Activated CD8-positive, alpha-beta memory T cell treated with anti-CD3 and anti-CD28 coated beads, Interleukin-2, amount 50 U/mL, for 1 hour (primary cell): ENCODE results near the gene GLT8D2.

Experiments
- DNase-seq: peaks from one replicate; pipeline ENCODE4 v3.0.0-alpha.2; 2020; ENCODE audit errors: extremely low read depth

Gene GLT8D2, protein sequence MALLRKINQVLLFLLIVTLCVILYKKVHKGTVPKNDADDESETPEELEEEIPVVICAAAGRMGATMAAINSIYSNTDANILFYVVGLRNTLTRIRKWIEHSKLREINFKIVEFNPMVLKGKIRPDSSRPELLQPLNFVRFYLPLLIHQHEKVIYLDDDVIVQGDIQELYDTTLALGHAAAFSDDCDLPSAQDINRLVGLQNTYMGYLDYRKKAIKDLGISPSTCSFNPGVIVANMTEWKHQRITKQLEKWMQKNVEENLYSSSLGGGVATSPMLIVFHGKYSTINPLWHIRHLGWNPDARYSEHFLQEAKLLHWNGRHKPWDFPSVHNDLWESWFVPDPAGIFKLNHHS

DNA sequence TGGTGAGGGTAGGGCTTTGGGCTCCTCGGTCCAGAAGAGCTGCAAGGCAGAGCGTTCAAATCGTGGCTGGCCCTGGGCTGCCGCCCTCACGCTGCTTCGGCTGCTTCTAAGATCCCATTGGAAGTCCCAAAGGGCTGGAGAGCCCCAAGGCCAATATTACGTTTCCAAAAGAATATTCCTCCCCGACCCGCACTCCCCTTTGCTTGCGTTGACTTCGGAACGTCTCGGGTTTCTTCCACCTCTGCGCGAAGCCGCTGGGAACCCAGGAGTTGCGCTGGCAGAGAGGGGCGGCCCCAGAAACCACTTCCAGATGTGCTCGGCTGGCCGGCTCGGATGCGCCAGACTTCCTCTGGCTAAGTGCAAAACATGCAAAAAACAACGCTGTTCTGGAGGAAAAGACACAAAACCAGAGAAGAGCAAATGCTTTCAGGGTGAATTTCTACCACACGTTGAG lies at the start of gene GLT8D2:
GLT8D2 (minus strand) TSS at position 285 of the 454 bp plus-strand sequence. CDS start 30,539 bp downstream, outside the sequence.
- no peak for DNase-seq

DNA sequence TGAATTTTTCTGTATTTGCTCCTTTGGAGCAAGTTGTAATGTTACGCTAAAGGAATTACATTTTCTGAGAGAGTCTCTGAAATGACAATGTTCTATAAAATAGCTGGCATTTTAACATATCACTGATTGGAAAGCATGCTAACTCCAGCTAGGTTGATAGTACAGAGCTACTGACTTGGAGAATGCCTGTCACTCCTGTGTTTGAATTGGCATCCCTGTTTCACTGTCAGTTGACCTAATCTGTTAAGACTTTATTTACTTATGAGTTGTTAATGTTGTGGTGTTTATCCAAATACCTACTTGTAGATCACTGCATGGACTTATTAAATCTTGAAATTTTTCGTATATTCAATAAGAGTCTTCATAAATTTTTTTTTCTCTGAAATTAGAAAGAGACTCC lies 48.0 kb upstream of the GLT8D2 start:
- DNase-seq: no peak

DNA sequence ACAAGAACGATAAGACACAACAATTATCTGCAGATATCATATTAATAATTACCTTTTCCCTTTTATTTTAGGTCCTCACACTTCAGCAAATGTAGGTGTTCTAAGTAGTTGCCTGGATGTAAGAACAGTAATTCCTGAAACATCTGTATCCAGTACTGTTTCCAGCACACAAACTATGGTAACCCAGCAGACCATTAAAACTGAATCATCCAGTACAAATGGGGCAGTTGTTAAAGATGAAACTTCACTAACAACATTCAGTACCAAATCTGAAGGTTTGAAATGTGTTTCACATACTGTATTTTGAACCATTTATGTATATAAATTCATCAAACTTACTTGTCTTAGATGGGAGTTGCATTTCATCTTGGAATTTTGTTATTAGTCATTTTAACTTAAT lies 45.3 kb upstream of the GLT8D2 start:
- no peak for DNase-seq

DNA sequence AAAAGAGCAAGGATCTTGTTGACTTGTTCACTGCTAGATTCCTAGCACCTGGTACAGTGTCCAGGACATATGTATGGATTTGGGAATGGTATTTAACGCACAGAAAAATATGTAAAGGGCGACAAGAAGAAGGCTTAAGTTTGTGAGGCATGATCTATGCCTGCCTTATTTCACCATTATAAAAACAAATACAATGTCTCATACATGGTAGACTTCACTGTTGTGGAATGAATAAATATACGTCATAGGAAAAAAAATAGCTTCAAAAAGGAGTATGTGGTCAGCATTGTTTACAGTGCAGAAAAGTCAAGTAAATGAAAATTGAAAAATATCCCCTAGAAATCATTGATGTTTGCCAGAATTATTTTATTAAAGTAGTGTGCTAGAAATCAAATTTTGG lies 44.3 kb upstream of the GLT8D2 start:
- no peak for DNase-seq

DNA sequence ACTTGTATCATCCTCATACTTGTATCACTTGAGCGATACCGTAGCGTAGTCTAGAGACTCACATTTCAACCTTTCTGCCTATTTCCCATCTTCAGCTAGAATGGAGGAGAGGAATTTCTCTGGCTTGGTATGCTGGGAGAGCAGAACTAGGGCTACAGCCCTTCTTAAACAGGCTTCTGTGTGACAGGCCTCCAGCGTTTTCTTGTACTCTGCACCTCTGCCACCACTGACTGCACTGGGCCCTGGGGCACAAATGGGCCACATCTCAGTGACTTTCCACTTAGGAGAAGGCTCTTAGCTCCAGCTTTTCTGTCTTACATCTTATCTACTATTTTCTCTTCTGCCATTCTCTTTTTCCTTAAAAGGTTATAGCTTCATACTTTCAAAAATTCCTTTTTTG lies 41.1 kb upstream of the GLT8D2 start:
- no peak for DNase-seq

DNA sequence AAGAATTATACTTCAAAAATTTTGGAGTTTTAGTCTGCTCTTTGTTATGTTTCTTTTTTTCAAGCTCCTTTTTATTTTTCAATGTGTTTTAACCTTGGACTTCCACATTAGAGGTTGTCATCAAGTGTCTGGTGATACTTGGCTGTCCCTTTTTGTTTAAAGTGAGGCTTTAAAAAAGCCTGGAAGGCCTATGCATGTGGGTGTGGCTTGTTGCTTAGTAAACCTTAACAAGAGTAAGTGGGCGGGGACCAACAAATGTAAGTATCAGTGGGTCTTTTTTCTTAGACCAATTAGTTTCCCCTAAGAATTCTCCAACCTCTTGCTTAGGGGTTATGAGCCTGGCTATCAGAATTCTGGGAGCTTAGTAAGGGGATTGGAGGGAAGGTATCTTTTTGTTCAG lies 40.7 kb upstream of the GLT8D2 start:
- no peak for DNase-seq

DNA sequence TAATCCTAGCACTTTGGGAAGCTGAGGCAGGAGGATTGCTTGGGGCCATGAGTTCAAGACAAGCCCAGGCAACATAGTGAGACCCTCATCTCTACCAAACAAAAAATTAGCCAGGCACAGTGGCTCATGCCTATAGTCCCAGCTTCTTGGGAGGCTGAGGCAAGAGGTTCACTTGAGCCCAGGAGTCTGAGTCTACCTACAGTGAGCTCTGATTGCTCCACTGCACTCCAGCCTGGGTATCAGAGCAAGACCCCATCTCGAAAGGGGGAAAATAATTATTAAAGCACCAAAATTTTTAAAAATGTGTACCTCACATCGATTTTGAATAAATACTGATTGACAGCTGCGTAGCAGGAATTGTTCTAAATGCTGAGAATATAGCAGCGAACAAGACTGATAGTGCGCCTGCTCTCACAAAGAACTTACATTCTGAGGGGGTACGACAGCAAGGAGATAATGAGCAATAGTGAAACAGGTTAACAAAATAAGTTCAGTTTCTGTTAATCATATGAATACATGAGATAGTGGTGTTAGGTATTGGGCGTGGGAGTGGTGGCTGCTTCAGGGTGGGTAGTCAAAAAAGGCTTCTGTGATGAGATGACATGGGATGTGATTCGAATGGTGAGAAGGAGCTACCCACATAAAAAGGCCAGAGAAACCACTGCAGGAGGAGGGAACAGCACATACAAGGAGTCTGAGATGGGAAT lies 33.9 kb upstream of the GLT8D2 start:
- no peak for DNase-seq

DNA sequence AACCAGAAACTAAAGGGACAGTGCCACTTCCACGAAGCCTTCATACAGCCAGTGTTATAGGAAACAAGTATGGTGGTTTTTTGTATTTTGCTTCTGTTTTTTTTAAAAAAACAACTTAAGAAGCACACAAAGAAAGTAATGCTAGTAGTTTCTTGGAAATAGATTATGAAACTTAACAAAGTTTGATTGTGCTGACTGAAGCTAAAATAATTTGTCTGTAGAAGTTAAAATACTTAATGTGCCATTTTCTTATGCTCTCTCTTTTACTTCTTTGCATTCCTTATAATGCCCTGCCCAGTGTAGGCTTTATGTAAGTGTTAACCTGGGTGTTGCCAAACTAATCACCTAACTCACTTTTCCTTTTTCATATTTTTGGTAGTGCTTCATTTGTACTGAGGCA lies 30.8 kb upstream of the GLT8D2 start:
- no peak for DNase-seq

DNA sequence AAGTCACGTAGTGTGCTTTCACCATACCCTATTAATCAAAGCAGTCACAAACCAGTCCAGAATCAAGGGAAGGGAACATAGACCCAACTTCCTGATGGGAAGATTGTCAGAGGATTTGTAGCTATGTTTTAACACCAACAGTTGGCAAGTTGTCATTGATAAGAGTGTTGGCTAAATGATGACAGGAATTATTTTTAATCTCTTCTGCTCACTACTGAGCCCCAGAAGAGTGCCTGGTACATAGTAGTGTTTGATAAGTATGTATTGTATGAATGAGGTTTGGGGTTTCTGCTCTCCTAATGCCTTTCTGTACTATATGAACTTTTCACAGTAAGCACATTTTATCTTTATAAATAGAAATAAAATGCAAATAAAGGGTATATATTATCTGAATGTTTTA lies 29.0 kb upstream of the GLT8D2 start:
- DNase-seq: no peak

DNA sequence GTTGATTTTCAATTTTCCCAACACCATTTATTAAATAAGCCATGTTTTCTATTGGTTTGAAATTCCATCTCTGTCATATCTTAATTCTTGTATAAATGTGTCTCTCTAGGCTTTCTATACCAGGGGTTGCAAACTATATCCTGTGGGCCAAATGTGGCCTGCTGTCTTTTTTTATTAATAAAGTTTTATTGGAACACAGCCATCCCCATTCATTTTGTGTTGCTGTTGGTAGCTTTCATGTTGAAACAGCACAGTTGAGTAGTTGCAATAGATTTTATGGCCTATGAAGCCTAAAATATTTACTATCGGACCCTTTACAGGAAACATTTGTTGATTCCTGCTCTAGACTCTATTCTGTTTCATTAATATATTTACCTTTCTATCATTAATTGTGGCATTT lies 23.7 kb upstream of the GLT8D2 start:
- DNase-seq: no peak

DNA sequence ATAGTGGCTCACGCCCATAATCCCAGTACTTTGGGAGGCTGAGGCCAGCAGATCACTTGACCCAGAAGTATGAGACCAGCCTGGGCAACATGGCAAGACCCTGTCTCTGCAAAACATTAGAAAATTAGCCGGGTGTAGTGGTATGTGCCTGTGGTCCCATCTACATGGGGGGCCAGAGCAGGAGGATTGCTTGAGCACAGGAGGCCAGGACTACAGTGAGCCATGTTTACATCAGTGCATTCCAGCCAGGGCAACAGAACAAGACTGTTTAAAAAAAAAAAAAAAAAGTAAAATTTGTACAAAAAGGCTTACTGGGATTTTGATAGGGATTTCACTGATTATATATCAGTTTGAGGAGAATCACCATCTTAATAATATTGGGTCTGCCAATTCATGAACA lies 22.1 kb upstream of the GLT8D2 start:
- DNase-seq: no peak

DNA sequence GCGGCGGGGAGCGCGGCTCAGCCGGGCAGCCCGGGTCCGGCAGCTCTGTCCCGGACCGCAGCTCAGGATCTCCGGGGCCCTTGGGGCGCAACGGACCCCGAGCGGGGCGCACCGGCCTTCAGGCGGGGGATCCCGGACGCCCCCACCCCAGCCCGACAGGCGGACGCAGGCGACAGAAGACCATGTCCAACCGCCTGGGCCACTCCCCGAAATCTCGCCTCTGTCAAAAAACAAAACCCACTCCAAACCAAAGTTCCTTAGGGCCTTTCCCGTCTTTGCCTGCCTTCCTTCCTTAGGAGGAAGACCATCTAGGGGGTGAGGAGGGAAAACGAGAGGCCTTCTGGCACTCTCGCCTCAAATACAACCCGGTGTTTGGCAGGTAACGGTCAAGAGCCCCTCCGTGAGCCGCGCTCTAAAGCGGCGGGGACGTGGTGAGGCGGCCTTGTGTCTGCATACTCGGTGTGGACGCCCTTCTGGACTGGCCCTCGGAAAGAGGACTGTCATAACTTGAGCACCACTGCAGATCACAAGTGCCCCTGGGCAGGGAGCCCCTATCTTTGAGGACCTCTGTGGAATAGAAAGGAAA lies 14.9 kb upstream of the GLT8D2 start:
- no peak for DNase-seq

DNA sequence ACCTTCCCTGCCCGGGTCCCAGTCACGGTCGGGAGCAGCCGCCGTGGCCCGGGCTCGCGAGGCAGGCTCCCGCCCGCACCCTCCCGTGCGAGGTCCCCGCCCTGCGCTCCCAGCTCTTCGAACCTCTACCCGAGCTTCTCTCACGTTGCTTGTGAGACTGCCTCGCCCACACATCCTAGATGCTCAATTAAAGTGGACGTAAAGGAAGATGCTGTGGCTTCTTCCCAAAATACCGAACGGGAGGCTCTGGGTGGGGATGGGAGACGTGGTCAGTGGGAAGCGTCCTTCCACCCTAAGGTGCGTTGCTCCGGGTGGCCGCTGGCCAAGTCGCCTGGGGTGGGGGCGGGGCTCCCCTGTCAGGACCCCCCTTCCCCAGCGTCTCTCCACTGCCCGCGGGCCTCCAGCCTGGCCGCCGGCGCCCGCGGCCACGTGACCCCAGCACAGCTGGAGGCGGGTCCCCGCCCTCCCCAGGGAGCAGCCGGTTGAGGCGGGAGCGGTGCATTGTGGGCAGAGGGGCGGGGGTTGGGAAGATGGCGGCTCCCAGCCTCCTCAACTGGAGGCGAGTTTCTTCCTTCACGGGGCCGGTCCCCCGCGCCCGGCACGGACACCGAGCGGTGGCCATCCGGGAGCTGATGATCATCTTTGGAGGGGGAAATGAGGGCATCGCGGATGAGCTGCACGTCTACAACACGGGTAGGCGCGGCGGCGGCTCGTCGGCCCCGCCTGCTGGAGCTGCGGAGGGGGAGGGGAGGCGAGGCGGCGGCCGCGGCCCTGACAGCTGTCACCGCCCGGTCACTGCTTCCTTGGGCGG lies 14.2 kb upstream of the GLT8D2 start, which contains the start of gene HCFC2:
HCFC2 (plus strand) TSS at position 501 of the 811 bp plus-strand sequence; CDS start at position 531, 30 bp downstream.
- peak; percentile 45 for DNase-seq

DNA sequence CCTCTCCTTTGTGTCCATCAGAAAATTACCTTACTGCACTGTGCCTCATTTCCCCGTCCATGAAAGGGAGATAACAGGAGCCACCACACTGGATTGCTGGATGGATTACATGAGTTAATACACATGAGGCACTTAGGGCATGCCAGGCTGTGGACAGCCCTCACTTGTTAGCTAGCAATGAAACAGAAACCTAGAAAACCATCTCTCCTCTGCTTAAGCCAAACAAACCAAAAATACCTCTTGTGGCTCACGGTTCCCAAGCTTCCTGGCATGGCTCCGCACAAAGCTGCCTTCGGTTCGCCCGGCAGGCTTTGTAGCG lies 13.7 kb upstream of the GLT8D2 start:
- no peak for DNase-seq

DNA sequence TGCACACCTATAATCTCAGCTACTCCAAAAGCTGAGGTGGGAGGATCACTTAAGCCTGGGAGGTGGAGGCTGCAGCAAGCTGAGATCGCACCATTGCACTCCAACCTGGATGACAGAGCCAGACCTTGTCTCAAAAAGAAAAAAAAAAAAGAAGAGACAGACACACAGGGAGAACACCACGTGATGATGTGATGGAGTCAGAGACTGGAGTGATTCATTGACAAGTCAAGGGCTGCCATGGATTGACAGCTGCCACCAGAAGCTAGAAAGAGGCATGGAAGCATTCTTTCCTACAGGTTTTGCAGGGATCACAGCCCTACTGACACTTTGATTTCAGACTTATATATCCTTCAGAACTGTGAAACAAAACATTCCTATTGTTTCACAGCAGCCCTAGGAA lies 10.8 kb upstream of the GLT8D2 start:
- no peak for DNase-seq

DNA sequence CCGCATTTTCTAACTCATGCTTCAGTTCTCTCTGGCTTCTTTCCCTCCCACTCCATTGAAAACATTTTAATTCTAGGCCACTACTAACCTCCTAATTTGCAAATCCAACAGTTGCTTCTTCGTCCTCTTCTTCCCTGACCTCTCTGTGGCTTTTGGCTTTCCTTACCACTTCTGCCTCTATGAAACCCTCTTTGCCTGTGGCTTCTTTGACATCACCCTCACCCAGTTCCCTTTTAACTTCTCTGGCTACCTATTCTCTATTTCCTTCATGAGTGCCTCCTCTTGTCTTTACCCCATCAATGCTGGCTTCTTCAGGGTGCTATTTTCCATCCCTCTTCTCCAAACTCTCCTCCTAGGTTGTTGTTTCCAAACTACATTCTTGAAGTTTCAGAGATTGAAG lies 10.0 kb upstream of the GLT8D2 start:
- DNase-seq: no peak

DNA sequence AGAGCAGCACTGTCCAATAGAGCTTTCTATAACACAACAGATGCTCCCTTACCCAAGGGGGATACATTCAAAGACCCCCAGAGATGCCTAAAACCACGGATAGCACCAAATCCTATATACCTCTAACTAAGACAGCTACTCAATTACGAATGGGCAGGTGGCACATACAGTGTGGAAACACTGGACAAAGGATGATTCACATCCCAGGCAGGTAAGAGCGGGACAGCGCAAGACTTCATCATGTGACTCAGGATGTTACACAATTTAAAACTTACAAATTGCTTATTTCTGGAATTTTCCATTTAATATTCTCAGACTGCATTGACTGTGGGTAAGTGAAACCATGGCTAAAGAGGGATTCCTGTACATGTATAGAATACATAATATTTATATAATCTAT lies 8.8 kb upstream of the GLT8D2 start:
- DNase-seq: no peak

DNA sequence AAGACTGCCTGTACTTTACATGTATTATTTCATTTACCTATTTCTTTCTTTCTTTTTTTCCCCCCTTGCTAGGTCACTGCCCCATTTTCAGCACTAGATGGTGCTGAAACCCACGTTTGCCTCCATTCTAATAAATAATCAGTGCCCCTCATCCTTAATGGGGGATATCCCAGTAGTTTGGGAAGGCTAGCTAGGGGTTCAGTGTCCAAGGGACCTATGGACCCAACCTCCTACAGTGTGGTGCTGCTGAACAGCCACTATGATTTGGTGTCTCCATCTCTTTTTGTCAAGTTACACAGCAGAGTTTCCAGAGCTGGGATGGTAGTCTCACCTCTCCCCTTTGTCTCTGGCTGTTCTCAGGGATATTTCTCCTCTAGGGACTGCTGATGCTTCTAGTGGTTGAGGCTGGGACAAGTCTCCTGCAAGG lies 7.8 kb upstream of the GLT8D2 start:
- DNase-seq: no peak

DNA sequence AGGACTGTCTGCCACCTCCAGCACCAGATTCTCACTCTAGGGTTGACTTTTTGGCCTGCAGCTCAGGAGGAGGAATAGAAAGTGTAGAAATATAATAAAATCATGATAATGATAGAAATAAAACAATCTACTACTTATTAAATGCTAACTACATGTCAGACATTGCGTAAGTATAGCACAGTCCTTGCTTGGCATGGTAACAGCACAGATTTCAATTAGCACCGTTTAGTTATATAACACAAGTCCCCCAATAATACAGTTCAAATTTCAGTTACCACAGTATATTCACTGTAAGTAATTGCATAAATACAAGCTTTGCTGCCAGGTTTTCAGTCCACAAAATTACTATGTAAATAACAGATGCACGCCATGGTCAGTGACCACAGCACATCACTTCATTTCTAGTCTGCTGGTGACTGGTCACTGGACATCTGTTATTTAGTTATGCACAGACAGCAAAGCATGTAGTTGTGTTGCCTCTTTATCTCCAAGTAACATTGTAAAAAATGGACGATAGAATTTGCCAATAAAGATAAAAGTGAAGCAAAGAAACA lies 6.5 kb upstream of the GLT8D2 start:
- DNase-seq: no peak

DNA sequence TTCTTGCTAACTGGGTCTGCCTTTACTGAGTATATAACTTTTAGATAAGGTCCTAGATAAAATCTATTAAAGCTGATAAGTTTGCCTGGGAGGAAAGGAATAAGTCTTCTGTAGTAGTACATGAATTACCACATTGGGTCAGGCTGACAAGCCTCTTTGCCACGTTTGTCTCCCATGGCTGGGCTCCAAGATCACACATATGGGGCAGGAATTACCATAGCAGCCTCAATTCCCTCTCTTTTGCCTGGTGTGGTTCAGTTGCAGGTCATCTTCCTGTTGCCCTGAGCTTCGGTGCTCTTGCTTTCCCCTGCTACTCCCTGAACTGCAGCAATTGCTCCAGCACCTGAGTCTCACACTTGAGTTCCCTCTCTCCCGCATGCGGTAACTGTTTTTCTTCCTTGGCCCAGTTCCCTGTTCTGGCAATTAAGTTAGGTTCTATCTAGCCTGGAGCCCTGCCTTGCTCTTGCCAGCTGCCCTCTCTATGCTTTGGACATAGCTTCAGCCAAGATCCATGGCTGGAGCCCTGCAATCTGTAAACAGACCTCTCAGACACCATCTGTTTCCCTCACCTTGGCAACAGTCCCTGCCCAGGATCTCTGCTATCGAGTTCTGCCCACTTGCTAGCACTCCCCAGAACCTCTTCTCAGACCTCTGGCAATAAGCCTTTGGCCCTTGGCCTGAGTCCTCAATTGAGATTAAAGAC lies 5.8 kb upstream of the GLT8D2 start:
- DNase-seq: no peak

DNA sequence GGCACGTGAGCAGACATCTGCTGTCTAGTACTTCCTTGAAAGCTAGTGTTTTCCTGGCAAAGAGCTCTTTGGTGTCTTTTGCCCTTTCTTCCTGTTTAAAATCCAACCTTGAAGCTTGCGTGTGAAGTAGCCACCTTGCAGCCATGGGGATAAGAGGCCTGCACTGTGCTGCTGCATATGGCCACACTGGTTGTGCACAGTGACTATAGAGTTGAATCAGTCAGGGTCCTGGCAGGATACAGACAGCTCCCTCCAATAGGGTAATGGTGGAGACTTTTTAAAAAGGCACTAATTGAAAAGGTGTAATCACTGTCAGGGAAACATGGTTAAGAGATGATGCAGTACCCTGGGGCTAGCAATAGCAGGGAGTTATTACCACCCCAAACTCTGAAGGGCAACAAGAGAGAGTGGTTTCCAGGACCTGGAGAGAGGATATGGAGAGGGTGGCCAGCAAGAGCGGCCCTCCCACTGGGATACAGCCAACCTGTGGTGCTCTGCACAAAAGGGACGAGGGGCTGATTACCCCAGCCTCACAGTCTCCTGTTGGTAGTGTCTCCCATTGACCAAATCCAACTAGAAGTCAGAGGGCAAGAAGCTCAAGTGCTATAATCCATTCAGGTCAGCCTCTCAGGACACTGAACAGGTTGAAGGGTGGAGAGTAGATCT lies 4.8 kb upstream of the GLT8D2 start:
- no peak for DNase-seq
